Sciatic nerve (tissue), 2 donors: ENCODE results near the gene STYXL2. TPM values are rescaled to one million over a fixed set of nuclear protein-coding genes. Genes with fewer than 3 reads are reported as not detected.

Experiments
- ATAC-seq: fragments of 200-7000 bp; cut with Tn5 transposase; one replicate; pipeline ENCODE4 v1.9.1; 2020; ENCODE audit warnings: mild to moderate bottlenecking, moderate library complexity
- DNase-seq: peaks from one replicate; pipeline ENCODE4 v3.0.0-alpha.2; 2020; ENCODE audit warnings: low spot score
- intact Hi-C: fragments of 100-400 bp; cut with DNase I; formaldehyde crosslinking; loops from one replicate; pipeline ENCODE4 v1.14.2; 2022
- total RNA-seq: library from RNA; stranded (reverse); fragmentation: NEBNext Ultra II Directional; extraction: Animal tissue kit (Norgen Biotek cat#: 25700); gene quantifications from one replicate; pipeline ENCODE4 v1.2.1, GENCODE V29; 2021
- donor health status: DM: no; HTN: no; CAD: no.
- donor health status: DM: no; HTN: no; CAD: no.

STYXL2 gene
- total RNA-seq, 1 donor from 2014 or later = 0.22 TPM

DNA sequence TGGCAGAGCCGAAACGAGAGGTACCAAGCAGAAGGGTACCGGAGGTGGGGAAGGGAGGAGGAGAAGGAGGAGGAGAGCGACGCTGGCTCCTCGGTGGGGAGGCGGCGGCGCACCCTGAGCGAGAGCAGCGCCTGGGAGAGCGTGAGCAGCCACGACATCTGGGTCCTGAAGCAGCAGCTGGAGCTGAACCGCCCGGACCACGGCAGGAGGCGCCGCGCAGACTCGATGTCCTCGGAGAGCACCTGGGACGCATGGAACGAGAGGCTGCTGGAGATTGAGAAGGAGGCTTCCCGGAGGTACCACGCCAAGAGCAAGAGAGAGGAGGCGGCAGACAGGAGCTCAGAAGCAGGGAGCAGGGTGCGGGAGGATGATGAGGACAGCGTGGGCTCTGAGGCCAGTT, 32.4 kb downstream of the STYXL2 start:
- ATAC-seq (no peak), DNase-seq (no peak)
- intact Hi-C loops = no loop called here

DNA sequence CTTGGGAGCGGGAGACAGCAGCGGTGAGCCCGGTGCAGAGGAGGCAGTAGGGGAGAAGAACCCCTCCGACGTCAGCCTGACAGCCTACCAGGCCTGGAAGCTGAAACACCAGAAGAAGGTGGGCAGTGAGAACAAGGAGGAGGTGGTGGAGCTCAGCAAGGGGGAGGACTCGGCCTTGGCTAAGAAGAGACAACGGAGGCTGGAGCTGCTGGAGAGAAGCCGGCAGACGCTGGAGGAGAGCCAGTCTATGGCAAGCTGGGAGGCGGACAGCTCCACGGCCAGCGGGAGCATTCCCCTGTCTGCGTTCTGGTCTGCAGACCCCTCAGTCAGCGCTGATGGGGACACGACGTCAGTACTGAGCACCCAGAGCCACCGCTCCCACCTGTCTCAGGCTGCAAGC, 32.9 kb downstream of the STYXL2 start:
- DNase-seq (no peak), ATAC-seq (no peak)
- intact Hi-C loops = no loop called here

DNA sequence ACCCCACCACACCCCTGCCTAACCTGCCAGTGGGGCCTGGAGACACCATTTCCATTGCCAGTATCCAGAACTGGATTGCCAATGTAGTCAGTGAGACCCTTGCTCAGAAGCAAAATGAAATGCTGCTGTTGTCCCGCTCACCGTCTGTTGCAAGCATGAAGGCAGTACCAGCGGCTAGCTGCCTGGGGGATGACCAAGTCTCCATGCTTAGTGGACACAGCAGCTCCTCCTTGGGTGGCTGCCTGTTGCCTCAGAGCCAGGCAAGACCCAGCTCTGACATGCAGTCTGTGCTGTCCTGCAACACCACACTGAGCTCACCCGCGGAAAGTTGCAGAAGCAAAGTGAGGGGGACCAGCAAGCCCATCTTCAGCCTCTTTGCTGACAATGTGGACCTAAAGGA, 33.4 kb downstream of the STYXL2 start:
- ATAC-seq = no peak
- intact Hi-C loops = no loop called here
- no peak for DNase-seq

DNA sequence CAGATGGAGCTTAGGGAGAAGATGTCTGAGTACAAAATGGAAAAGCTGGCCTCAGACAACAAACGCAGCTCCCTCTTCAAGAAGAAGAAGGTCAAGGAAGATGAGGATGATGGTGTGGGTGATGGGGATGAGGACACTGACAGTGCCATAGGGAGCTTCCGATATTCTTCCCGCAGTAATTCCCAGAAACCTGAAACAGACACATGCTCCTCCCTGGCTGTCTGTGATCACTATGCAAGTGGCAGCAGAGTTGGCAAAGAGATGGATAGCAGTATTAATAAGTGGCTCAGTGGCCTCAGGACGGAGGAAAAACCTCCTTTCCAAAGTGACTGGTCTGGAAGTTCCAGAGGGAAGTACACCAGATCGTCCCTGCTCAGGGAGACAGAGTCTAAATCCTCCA, 33.8 kb downstream of the STYXL2 start:
- ATAC-seq (no peak), DNase-seq (no peak)
- intact Hi-C loops = no loop called here

DNA sequence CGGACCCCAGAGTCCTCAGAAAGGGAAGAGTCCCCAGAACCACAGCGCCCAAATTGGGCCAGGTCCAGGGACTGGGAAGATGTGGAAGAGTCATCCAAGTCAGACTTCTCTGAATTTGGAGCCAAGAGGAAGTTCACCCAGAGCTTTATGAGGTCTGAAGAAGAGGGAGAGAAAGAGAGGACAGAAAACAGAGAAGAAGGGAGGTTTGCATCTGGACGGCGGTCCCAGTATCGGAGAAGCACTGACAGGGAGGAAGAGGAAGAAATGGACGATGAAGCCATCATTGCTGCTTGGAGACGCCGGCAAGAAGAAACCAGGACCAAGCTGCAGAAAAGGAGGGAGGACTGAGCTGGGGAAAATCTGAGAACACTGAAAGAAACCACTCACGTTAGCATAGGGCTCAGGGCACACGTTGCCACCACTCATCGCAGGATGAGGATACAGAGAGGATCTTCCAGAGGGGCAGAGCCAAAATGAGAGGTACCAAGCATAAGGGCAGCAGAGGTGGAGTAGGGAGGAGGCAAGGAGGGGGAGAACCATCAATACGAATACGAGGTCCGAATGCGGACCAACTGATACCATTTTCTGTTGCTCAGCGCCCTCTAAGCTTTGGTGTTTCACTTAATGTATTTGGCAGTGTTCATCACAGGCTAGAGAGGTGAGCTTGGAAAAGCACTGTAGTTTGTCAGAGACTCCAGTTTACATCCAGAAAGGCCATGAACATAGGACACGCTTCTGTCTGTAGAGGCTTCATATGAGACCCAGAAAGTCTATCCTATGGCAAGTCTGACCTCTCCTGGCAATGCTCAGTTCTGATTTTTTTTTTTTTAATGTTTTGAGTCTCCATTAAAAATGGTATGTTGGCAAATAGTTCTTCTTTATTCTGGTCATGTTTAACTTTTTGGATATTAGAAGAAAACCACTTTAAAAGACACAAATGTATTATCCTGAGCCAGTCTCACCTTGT, 34.7 kb downstream of the STYXL2 start:
- no peak for DNase-seq
- intact Hi-C loops = no loop called here
- ATAC-seq = no peak

DNA sequence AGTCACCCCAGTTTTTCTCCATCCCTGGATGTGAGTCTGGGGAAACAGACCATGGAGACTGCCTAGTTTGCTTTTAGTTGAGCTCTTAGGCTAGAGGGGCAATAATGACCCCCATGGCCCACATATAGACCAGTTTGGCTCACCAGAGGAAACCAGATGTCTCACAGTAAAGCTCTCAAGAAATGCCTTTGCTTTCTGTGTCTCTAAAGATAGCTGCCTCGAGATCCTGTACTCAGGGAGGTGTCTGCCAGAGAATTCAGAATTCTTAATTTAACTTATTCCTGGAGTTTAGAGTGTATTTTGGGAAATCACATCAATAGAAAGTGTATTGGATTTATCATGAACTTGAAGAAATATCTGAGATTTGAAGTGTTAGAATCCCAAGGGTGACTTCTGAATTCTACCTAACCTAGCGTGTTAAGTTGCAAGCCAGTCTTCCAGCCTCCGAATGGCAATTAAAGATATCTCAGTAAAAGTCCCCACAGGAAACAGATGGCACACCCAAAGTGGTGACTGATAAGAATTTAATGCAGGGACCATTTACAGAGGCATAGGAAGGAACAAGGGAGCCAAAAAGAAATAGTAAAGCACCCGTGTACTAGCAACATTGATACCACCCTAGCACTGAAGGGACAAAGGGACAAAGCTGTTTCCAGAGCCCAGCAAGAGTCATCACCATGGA, 37.1 kb downstream of the STYXL2 start:
- intact Hi-C loops = no loop called here
- DNase-seq = no peak
- ATAC-seq = no peak

DNA sequence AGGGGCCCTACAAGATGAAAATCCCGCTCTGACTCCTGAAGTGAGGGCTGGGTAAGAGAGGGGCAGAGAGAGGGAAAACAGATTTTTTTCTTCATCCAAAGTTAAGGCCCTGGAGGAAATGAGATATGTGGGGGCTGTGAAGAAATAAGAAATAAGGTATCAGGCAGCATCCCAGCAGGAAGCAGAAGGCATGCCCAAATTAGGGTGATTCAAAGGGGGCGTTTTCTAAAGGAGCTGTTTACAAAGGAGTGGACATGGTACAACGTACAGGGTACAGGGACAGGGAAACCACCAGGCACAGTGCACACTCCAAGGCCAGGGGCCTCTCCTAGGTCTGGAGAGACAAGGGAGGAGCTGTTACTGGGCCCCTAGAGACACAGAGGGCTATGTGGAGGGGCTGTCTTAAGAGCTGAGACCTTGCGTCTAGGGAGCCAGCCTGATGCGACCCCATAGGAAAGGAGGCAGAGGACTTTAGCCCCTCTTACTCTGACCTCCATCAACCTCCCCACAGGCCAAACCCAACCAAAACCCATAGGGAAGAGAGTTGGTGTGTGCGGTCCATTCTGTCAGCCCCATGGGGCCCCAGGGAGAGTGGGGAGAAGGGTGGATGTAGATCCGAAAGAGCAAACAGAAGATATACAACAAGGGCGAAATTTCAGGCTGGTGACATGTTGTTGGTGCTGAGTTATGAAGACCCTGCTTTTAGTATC, 38.6 kb downstream of the STYXL2 start:
- DNase-seq = no peak
- intact Hi-C loops = no loop called here
- ATAC-seq = no peak

DNA sequence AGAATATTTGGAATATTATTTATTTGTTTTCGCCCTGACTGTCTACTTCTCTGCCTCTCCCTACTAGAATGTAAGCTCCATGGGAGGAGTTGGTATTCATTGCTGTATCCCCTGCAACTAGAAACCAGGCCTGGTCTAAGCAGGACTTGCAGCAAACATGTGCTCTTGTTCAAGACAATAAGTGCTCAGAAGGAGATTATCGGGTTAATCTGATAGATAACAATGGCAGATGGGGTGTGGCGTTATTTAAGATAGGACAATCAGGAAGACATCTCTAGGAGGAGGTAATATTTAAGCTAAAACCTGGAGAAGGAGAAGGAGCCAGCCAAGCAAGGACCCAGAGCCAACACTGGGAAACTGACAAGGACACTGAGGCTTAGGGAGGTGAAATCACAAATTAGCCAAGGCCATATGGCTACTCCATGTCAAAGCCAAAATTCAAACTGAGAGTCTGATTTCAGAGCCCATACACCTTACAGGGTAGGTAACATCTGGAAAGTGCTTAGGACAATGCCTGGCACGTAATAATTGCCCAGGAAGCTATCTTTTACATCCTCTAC, 41.5 kb downstream of the STYXL2 start:
- intact Hi-C loops = no loop called here
- ATAC-seq = no peak
- no peak for DNase-seq

DNA sequence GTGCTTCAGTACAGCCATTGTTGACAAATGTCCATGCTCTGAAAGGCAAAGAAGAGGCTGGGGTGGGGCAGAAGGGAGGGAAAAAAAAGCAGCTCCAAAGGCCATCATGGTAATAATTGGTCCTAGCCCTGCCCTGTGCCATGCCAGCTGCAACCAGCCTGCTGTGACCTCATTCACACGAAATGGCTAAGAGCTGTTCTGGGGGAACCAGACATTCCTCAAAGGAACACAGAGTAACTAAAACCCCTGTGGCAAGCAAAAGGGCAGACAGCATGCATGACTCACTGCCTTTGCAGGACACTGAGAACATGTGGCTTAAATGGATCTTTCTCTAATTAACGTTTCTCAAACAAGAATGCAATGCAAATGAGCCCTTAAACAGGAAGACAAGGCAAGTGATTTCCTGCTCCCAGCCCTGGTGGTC, 42.3 kb downstream of the STYXL2 start:
- ATAC-seq (no peak), DNase-seq (no peak)
- intact Hi-C loops = no loop called here

DNA sequence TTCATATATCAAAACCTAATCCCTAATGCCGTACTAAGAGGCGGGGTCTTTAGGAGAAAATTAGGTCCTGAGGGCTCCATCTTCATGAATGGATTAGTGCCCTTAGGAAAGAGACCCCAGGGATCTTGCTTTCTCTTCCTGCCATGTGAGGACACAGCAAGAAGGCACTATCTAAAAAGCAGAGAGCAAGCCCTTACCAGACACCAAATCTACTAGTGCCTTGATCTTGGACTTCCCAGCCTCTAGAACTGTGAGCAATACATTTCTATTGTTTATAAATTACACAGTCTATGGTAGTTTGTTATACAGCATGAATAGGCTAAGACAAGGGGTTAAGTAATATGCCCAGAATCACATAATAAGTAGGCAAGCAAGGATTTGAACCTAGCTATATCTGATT, 42.9 kb downstream of the STYXL2 start:
- ATAC-seq = no peak
- intact Hi-C loops = no loop called here

DNA sequence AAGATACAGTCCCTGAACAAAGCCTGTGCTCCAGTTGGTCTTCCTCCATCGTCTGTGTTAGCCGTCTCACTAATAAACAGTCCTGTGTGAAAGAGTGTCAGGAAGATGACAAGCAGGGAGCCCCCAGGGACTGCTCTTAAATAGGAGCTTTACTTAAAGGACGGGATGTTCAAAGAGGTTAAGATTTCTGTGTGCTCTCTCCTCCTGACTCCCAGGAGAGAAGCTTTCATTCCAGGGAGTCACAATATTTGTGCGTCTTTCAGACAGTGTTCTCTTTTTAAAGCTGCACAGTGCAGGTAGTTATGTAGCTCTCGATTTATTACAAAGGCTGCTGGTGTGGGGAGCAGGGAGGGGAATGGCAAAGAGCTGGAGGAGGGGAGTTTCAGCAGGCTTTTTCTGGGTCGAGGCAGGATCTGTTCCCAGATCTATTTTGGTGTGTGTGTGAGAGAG, 43.5 kb downstream of the STYXL2 start:
- ATAC-seq = no peak
- no peak for DNase-seq
- intact Hi-C loops = no loop called here

More for the DNA sequence above, 42.9 kb downstream of the STYXL2 start:
- no peak for DNase-seq

DNA sequence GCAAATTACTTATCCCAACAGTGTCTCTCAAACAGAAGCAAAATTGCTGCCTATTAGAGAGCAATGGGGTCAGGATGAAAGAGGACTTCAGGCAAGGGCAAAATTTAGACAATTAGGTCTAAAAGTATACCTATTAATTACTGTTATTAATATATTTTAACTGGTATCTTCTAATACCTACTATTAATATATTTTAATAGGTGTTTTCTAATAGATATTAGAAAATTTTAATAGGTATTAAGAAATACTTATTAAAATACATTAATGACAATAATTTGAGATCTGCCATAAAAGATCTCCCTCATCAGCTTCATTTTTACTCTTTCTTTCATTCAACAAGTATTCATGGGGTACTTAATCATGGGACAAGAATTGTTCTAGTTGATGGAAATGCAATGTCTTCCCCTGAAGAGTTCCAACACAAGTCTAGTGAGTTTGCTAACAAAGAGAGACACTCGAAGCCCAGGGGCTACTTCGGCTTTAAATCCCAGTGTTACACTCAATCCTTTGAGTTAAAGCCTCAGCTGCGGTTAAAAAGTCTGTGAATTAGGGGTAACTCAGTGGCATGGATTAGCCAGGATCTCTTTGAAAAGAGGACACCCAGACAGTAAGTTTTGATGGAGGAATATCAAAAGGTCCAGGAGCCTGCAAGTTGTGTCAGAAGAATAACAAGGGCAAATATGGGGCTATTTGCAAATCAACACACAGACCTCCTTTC, 44.1 kb downstream of the STYXL2 start:
- ATAC-seq = no peak
- intact Hi-C loops = no loop called here

DNA sequence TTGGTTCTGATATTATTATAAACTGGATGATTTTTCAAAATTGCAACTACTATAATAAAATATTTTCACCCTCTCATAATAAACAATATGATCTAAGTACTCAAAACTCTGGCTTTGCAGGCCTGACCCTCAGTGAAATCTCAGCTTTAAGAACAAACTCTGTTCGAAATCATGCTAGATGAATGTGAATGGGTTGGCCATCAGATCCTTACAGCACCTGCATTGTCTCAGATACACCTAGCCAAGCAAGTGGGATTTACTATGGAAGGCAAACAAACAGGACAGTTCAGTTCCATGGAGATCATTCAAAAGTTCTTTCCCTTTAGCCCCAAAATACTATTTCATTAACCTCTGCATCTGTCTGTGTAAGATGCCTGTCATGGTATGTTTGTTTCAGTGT, 44.8 kb downstream of the STYXL2 start:
- ATAC-seq (no peak), DNase-seq (no peak)
- intact Hi-C loops = no loop called here

More for the DNA sequence above, 44.1 kb downstream of the STYXL2 start:
- no peak for DNase-seq

DNA sequence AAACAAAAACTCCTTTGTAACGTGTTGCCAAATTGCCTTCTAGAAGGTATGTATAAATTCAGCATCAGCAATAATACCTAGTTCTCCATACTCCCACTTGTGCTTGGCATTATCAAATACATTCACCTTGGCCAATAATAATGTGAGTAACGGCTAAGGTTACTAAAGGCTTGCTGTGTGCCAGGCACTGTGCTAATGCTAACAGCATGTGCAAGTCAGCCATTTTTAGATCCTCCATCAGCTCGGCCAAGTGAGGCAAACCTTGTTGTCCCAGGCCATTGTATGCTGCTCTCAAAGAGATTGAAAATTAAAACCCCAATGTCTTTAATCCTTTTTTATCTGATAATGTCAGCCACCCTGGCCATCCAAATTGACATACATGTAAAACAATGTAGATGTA, 48.1 kb downstream of the STYXL2 start:
- DNase-seq = no peak
- no peak for ATAC-seq
- intact Hi-C loops = no loop called here

Other genes with a start within 250 kb of the STYXL2 start
- 16.9 TPM for gene TADA1, start 217.8 kb upstream of the STYXL2 start, total RNA-seq
- 6.7 TPM for gene ILDR2, start 118.5 kb upstream of the STYXL2 start, total RNA-seq
- 0.62 TPM for gene MAEL, start 104.8 kb upstream of the STYXL2 start, total RNA-seq
- gene GPA33, start 3.7 kb upstream of the STYXL2 start, total RNA-seq = not detected
- 33.1 TPM for gene POU2F1, start 126.8 kb downstream of the STYXL2 start, total RNA-seq